ENCODE results near the gene FAM83C.

DNA sequence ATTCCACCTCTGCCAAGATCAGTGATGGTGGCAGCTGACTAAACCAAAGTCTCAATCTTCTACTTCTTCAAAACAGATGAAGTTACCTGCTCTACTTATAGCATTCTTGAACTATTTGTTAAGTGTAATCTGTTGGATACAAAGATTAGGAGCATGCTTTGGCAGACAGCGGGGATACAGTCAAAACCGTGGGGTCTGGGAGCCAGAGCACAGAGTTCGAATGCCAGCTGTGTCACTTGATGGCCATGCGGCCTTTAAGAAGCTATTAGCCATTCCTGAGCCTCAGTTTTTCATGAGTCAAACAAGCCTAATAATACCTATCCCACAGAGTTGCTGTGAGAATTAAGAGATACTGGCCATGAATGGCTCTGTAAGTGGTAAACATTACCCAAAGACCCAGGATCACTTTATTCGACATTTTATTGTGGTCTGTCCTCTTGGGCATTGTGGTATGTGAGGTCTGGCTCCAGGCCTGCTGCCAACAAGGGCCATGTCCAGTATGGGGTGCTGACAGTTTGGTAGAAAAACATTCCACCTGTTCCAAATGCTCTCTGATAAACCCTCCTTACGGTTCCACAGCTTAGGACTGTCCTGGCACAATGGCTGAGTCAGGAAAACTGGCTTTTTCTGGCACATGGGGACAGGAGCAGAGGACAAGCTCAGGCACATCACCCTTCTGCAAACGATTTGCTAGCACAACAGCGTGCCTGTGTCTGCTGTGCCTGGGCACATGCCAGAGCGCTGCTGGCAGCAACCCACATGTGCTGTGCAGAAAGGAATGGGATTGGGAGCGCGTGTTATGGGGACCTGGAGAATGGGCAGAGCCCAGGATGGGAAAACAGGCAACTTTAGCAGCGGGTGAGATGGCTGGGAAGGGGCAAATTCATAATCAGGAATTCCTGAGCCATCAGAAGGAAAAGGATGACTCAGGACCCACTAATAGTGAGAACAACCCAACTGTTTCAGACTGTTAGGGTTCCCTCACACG is 15.7 kb upstream of the FAM83C start:
- TF ChIP-seq SMC3 (IDR thresholded peaks at IDR 0.05; ENCODE audit: low read depth, low read length) (no peak), POLR2AphosphoS5 (IDR thresholded peaks at IDR 0.05; ENCODE audit: low read depth, low read length) (0 out of 2 replicates have a peak, but pooled peaks have one; percentile 10)
- TF ChIP-seq, protein P1, sequence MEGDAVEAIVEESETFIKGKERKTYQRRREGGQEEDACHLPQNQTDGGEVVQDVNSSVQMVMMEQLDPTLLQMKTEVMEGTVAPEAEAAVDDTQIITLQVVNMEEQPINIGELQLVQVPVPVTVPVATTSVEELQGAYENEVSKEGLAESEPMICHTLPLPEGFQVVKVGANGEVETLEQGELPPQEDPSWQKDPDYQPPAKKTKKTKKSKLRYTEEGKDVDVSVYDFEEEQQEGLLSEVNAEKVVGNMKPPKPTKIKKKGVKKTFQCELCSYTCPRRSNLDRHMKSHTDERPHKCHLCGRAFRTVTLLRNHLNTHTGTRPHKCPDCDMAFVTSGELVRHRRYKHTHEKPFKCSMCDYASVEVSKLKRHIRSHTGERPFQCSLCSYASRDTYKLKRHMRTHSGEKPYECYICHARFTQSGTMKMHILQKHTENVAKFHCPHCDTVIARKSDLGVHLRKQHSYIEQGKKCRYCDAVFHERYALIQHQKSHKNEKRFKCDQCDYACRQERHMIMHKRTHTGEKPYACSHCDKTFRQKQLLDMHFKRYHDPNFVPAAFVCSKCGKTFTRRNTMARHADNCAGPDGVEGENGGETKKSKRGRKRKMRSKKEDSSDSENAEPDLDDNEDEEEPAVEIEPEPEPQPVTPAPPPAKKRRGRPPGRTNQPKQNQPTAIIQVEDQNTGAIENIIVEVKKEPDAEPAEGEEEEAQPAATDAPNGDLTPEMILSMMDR (IDR thresholded peaks at IDR 0.05), result no peak

All from SK-N-SH (cell line).